PFSK-1 (cell line): ENCODE results near the gene ANKRD35.

Experiments
- FOXP2 ChIP-seq: optimal IDR thresholded peaks from 2 replicates; pipeline ENCODE3; 2011; ENCODE audit warnings: borderline replicate concordance, control low read depth, inconsistent platforms; ENCODE audit not compliant: insufficient read depth; ENCODE audit errors: extremely low read length, extremely low read depth
- POLR2AphosphoS5 ChIP-seq: IDR thresholded peaks from 2 replicates; pipeline ENCODE4 v1.6.1; 2012; ENCODE audit warnings: low read depth, mild to moderate bottlenecking, control low read depth, low read length, moderate library complexity
- REST ChIP-seq, 2 experiments: IDR thresholded peaks; 2 replicates each; pipeline versions ENCODE4 v1.6.1 to v1.8.0; 2011 to 2012; ENCODE audit warnings: low read depth in 2 of 2, low read length in 2 of 2, control low read depth in 1 of 2, inconsistent platforms in 1 of 2, mild to moderate bottlenecking in 1 of 2, moderate library complexity in 1 of 2; ENCODE audit not compliant: insufficient read depth in 1 of 2
- SIN3A ChIP-seq: IDR thresholded peaks from 2 replicates; pipeline ENCODE4 v1.6.1; 2012; ENCODE audit warnings: mild to moderate bottlenecking, low read length, moderate library complexity, borderline replicate concordance; ENCODE audit not compliant: insufficient read depth
- TAF1 ChIP-seq: IDR thresholded peaks from 2 replicates; pipeline ENCODE4 v1.6.1; 2012; ENCODE audit warnings: low read length, control low read depth, borderline replicate concordance; ENCODE audit not compliant: insufficient read depth

GRCh38 chr1:145918144-145918991, 32.7 kb upstream of the ANKRD35 start, which contains the start of gene PEX11B:
- TF ChIP-seq REST (IDR thresholded peaks at IDR 0.05; ENCODE audit: insufficient read depth in 1 of 2, low read depth in 2 of 2, low read length in 2 of 2) (no peak), SIN3A (no peak), TAF1 (no peak), POLR2AphosphoS5 (peak; percentile 31), FOXP2 (peak; percentile 10)
